ENCODE data around the gene LMTK3. TPM values are rescaled to one million over a fixed set of nuclear protein-coding genes. Genes with fewer than 3 reads are reported as not detected.

Gene LMTK3
- total and polyA plus RNA-seq, 9 of the 15 experiments (the other 6 are each of a cell fraction or from before 2014, with no cell fraction given): 0.35 to 12.3 (median 2.0) TPM; not detected in 2

DNA sequence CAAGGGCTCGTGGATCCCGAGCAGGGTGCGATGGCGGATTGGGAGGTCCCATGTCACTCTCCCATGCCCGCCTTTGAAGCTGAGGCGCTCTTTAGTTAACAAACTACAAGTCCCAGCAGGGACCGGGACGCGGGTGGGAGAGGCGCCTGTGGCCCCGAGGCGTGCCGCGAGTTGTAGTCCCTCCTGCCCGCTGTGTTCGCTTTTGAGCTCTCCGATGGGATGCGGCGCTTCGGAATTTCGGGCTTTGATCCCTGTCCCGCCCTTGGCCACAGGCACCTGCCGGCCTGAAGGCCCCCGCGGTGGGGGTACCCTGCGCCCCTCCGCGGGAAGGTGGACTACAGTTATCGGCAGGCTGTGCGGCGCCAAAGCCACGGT, 31.5 kb downstream of the LMTK3 start:
- H2AFZ ChIP-seq (ENCODE audit: low read depth, low read length): no peak overlapping the region
- H3K4me3 ChIP-seq: no peak overlapping the region
- H3K9me1 ChIP-seq (ENCODE audit: control insufficient read depth, insufficient read depth, low read length): no peaks in the 10 kb centered on the region
- BruUV-seq (replicated peaks): no TSS peak
- peak; percentile 67 for TF ChIP-seq RBFOX2 (IDR thresholded peaks at IDR 0.05; ENCODE audit: low read depth, low read length)
- no peak for TF ChIP-seq IFI16 (CRISPR knock-in tag; IDR thresholded peaks at IDR 0.05)
- TF ChIP-seq, protein P1, sequence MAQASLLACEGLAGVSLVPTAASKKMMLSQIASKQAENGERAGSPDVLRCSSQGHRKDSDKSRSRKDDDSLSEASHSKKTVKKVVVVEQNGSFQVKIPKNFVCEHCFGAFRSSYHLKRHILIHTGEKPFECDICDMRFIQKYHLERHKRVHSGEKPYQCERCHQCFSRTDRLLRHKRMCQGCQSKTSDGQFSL (CRISPR knock-in tag; IDR thresholded peaks at IDR 0.05): no peak
- TF ChIP-seq, protein P1 (tag; IDR thresholded peaks at IDR 0.05): no peak
- TF ChIP-seq, protein P2, sequence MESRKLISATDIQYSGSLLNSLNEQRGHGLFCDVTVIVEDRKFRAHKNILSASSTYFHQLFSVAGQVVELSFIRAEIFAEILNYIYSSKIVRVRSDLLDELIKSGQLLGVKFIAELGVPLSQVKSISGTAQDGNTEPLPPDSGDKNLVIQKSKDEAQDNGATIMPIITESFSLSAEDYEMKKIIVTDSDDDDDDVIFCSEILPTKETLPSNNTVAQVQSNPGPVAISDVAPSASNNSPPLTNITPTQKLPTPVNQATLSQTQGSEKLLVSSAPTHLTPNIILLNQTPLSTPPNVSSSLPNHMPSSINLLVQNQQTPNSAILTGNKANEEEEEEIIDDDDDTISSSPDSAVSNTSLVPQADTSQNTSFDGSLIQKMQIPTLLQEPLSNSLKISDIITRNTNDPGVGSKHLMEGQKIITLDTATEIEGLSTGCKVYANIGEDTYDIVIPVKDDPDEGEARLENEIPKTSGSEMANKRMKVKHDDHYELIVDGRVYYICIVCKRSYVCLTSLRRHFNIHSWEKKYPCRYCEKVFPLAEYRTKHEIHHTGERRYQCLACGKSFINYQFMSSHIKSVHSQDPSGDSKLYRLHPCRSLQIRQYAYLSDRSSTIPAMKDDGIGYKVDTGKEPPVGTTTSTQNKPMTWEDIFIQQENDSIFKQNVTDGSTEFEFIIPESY (CRISPR knock-in tag; IDR thresholded peaks at IDR 0.05): peak; percentile 89
- no peak for TF ChIP-seq FOXA1 (IDR thresholded peaks at IDR 0.05; ENCODE audit: borderline replicate concordance)
- no peak for TF ChIP-seq NR1H2 (CRISPR knock-in tag; IDR thresholded peaks at IDR 0.05)
- TF ChIP-seq RBM22 (IDR thresholded peaks at IDR 0.05; ENCODE audit: low read depth, low read length, poor library complexity, severe bottlenecking): peak; percentile 81
- H3K27ac ChIP-seq (ENCODE audit: extremely low read depth, low read depth, low read length): no peak overlapping the region
- no peaks in the 10 kb centered on the region for H3K27me3 ChIP-seq (ENCODE audit: control insufficient read depth in 2 of 2, insufficient read depth in 2 of 2, low read length in 2 of 2)
- H3K4me1 ChIP-seq (replicated peaks in 1 of 2; ENCODE audit: control insufficient read depth in 2 of 2, insufficient read depth in 2 of 2, low read length in 2 of 2): peaks cover 0 to 19% of the 10 kb centered on the region in 2 experiments; a peak in 2 of 5 replicates
- ChIA-PET POLR2A (interaction anchor here (1.1 to 1.4 kb wide), 2 partner anchors 9 to 12 kb away, joined by 3 to 4 read pairs; no protein-coding TSS in a partner anchor), CTCF (ENCODE audit: low intra/inter-chr PET ratio) (no interaction called here)
- no peak overlapping the region for H3K4me2 ChIP-seq (ENCODE audit: insufficient read depth, low read length)
- intact Hi-C loops (cut with micrococcal nuclease) (no loop called here), in situ Hi-C loops (cut with MboI) (no loop called here)
- DNase-seq (ENCODE audit: extremely low read depth in 1 of 4, low spot score in 3 of 4): no peak
- no peaks in the 10 kb centered on the region for H3K9me3 ChIP-seq (replicated peaks; ENCODE audit: control insufficient read depth, insufficient read depth, low read depth, low read length)
- H3K9ac ChIP-seq (ENCODE audit: insufficient read depth in 1 of 2, low read depth in 2 of 2, low read length in 2 of 2): no peak overlapping the region
- no peaks in the 10 kb centered on the region for H3K79me2 ChIP-seq (ENCODE audit: control insufficient read depth, insufficient read depth, low read length)
- H3K36me3 ChIP-seq (ENCODE audit: control insufficient read depth, insufficient read depth, low read length): peaks cover 40% of the 10 kb centered on the region
- no peak for FAIRE-seq
- 94% methylated on average over 15 of the region's 32 CpGs for WGBS (ENCODE audit: insufficient coverage, low coverage, missing lambda C conversion rate)
- no peak for ATAC-seq
- H4K20me1 ChIP-seq (replicated peaks; ENCODE audit: control insufficient read depth, insufficient read depth, low read length): peaks cover 7% of the 10 kb centered on the region; the same call in 1 of the 2 replicates
